K562 (cell line): ENCODE measurements around the gene VAMP8. TPM values are rescaled to one million over a fixed set of nuclear protein-coding genes. Genes with fewer than 3 reads are reported as not detected.

Experiments
- ATAC-seq: fragments of 200-7000 bp; cut with Tn5 transposase; 3 replicates; pipeline ENCODE4 v1.9.1; 2020; ENCODE audit warnings: moderate library complexity
- BruUV-seq: library from RNA; stranded (reverse); fragments of 400-500 nt; replicated peaks from 2 replicates; lab custom pipeline; 2021; lab: Mats Ljungman, UMichigan
- CTCF ChIA-PET: fragments of 300-600 bp; formaldehyde crosslinking; extraction: SDS; loops from one replicate; lab custom pipeline; 2021; ENCODE audit warnings: low intra/inter-chr PET ratio; lab: Yijun Ruan, JAX
- POLR2A ChIA-PET: fragments of 300-600, 350-650 bp; sonication (Branson Sonifier 250); formaldehyde crosslinking; extraction: SDS; loops from one replicate; lab custom pipeline; 2021; ENCODE audit warnings: antibody characterized with exemption, inconsistent platforms; lab: Yijun Ruan, JAX
- DNase-seq, 4 experiments: peaks; one replicate each; pipeline versions ENCODE4 v3.0.0 to v3.0.0-alpha.2; 2011 to 2018; ENCODE audit warnings: low spot score in 3 of 4, mixed read lengths in 3 of 4; ENCODE audit errors: extremely low read depth in 1 of 4
- FAIRE-seq: peaks from 2 replicates; lab custom pipeline; 2011; peaks lifted over from hg19 to GRCh38; lab: Jason Lieb, UNC
- H2AFZ ChIP-seq: 2 replicates; pipeline ENCODE4 v1.6.0; 2011; ENCODE audit warnings: low read depth, low read length, control low read depth, inconsistent platforms
- H3K27ac ChIP-seq: fragments of 200-600 bp; 3 replicates; pipeline ENCODE4 v1.8.0; 2011; ENCODE audit warnings: low read depth, mild to moderate bottlenecking, control low read depth, inconsistent platforms, low read length, moderate library complexity, mixed read lengths; ENCODE audit errors: extremely low read depth
- H3K27me3 ChIP-seq, 2 experiments: fragments of 300-600 bp in 1 of 2; 2 replicates in 1 of 2; 3 replicates in 1 of 2; pipeline versions ENCODE4 v1.6.0 to v1.8.0; 2011; ENCODE audit warnings: inconsistent platforms in 2 of 2, low read length in 2 of 2, mild to moderate bottlenecking in 1 of 2, mixed read lengths in 1 of 2, moderate library complexity in 1 of 2; ENCODE audit not compliant: control insufficient read depth in 2 of 2, insufficient read depth in 2 of 2
- H3K36me3 ChIP-seq: fragments of 300-600 bp; 3 replicates; pipeline ENCODE4 v1.8.0; 2011; ENCODE audit warnings: mild to moderate bottlenecking, low read length, inconsistent platforms; ENCODE audit not compliant: control insufficient read depth, insufficient read depth
- H3K4me1 ChIP-seq, 2 experiments: fragments of 200-600 bp in 1 of 2; replicated peaks in 1 of 2; 2 replicates in 1 of 2; 3 replicates in 1 of 2; pipeline versions ENCODE4 v1.5.1 to v1.8.0; 2011; ENCODE audit warnings: inconsistent platforms in 2 of 2, low read length in 2 of 2, mild to moderate bottlenecking in 1 of 2, mixed read lengths in 1 of 2, moderate library complexity in 1 of 2; ENCODE audit not compliant: control insufficient read depth in 2 of 2, insufficient read depth in 2 of 2
- H3K4me2 ChIP-seq: 2 replicates; pipeline ENCODE4 v1.6.1; 2011; ENCODE audit warnings: low read length, control low read depth, inconsistent platforms, mixed read lengths; ENCODE audit not compliant: insufficient read depth
- H3K4me3 ChIP-seq: fragments of 200-600 bp; sonication (generic), shearing (Covaris generic); 2 replicates; pipeline ENCODE4 v1.5.1; 2016; ENCODE audit warnings: control low read depth, inconsistent platforms
- H3K79me2 ChIP-seq: fragments of 200-600 bp; 3 replicates; pipeline ENCODE4 v1.8.0; 2011; ENCODE audit warnings: low read length, inconsistent platforms; ENCODE audit not compliant: control insufficient read depth, insufficient read depth
- H3K9ac ChIP-seq, 2 experiments: 2 replicates each; pipeline versions ENCODE4 v1.6.0 to v1.6.1; 2011; ENCODE audit warnings: low read depth in 2 of 2, low read length in 2 of 2, control low read depth in 1 of 2, inconsistent platforms in 1 of 2, mild to moderate bottlenecking in 1 of 2, mixed read lengths in 1 of 2; ENCODE audit not compliant: insufficient read depth in 1 of 2
- H3K9me1 ChIP-seq: one replicate; pipeline ENCODE4 v1.6.0; 2011; ENCODE audit warnings: inconsistent platforms, mild to moderate bottlenecking, low read length, moderate library complexity; ENCODE audit not compliant: control insufficient read depth, insufficient read depth
- H3K9me3 ChIP-seq: replicated peaks from 2 replicates; pipeline ENCODE4 v1.5.1; 2011; ENCODE audit warnings: low read depth, low read length, inconsistent platforms; ENCODE audit not compliant: control insufficient read depth, insufficient read depth
- H4K20me1 ChIP-seq: replicated peaks from 2 replicates; pipeline ENCODE4 v1.6.1; 2011; ENCODE audit warnings: low read length, inconsistent platforms, mixed read lengths; ENCODE audit not compliant: control insufficient read depth, insufficient read depth
- BRCA1 ChIP-seq, 2 experiments: fragments of 450-650 bp in 1 of 2; sonication (generic) in 1 of 2; formaldehyde crosslinking in 1 of 2; IDR thresholded peaks; 2 replicates each; pipeline versions ENCODE4 v1.5.0 to v1.6.1; 2017 to 2020; ENCODE audit warnings: mild to moderate bottlenecking in 1 of 2, missing genetic modification reagents in 1 of 2
- CHAMP1 ChIP-seq: fragments of 450-650 bp; IDR thresholded peaks from 2 replicates; pipeline ENCODE4 v1.6.1; 2016; ENCODE audit warnings: mild to moderate bottlenecking
- E2F8 ChIP-seq: fragments of 450-650 bp; IDR thresholded peaks from 2 replicates; pipeline ENCODE4 v1.7.1; 2018; ENCODE audit warnings: mild to moderate bottlenecking, low read depth; ENCODE audit not compliant: partially characterized antibody
- EWSR1 ChIP-seq: fragments of 450-650 bp; IDR thresholded peaks from 2 replicates; pipeline ENCODE4 v1.6.1; 2018; ENCODE audit warnings: borderline replicate concordance, mild to moderate bottlenecking, low read depth, moderate library complexity; ENCODE audit not compliant: partially characterized antibody
- KDM1A ChIP-seq, 2 experiments: fragments of 450-650 bp; IDR thresholded peaks; 2 replicates each; pipeline ENCODE4 v1.6.1; 2016; ENCODE audit warnings: mild to moderate bottlenecking in 2 of 2
- NCOA6 ChIP-seq: fragments of 450-650 bp; IDR thresholded peaks from 2 replicates; pipeline ENCODE4 v1.6.1; 2017; ENCODE audit warnings: mild to moderate bottlenecking
- POLR2A ChIP-seq: fragments of 450-650 bp; conservative IDR thresholded peaks from 2 replicates; pipeline ENCODE4 v1.6.1; 2016
- RBFOX2 ChIP-seq: fragments of 200-400 bp; formaldehyde crosslinking; IDR thresholded peaks from 2 replicates; pipeline ENCODE4 v1.6.1; 2017; ENCODE audit warnings: low read depth, mild to moderate bottlenecking, low read length, moderate library complexity
- SUPT5H ChIP-seq: fragments of 450-650 bp; IDR thresholded peaks from 2 replicates; pipeline ENCODE4 v1.6.1; 2016
- TAF1 ChIP-seq: IDR thresholded peaks from 2 replicates; pipeline ENCODE4 v1.6.1; 2011; ENCODE audit warnings: mild to moderate bottlenecking, low read length, moderate library complexity; ENCODE audit not compliant: insufficient read depth, control insufficient read depth, severe bottlenecking; ENCODE audit errors: extremely low read depth
- THRAP3 ChIP-seq: fragments of 450-650 bp; IDR thresholded peaks from 2 replicates; pipeline ENCODE4 v1.6.1; 2016; ENCODE audit warnings: mild to moderate bottlenecking, inconsistent platforms, borderline replicate concordance
- ZBTB26 ChIP-seq: fragments of 450-650 bp; formaldehyde crosslinking; IDR thresholded peaks from 2 replicates; pipeline ENCODE4 v1.4.0; 2022; ENCODE audit warnings: missing genetic modification characterization
- ZNF77 ChIP-seq: fragments of 250-450 bp; sonication (Bioruptor Pico); IDR thresholded peaks from 2 replicates; pipeline ENCODE4 v1.5.0; 2020
- WGBS: fragments of 100-300 bp; shearing (Covaris generic); methylation state at CpG from one replicate; pipeline ENCODE4 v1.1.6; 2016; ENCODE audit warnings: low coverage, mixed read lengths; ENCODE audit not compliant: insufficient coverage; ENCODE audit errors: missing lambda C conversion rate; 5-methylcytosine and 5-hydroxymethylcytosine counted together
- in situ Hi-C: fragments of 300-500 bp; cut with MboI; formaldehyde crosslinking; loops from 4 replicates; pipeline ENCODE4 v1.15.0; 2018; ENCODE audit warnings: inconsistent platforms, mixed read lengths
- intact Hi-C: fragments of 100-400 bp; cut with micrococcal nuclease; formaldehyde crosslinking; loops from 2 replicates; pipeline ENCODE4 v1.14.2; 2022
- polyA plus RNA-seq, 8 experiments: library from polyadenylated mRNA; depleted of rRNA in 4 of 8; stranded (reverse) in 5 of 8; unstranded in 3 of 8; fragments of >200 nt; fragmentation: Nextera tagmentation in 2 of 8; fragmentation: Illumina TruSeq in 1 of 8; extraction: Ambion mirVana in 2 of 8; extraction: Trizol in 1 of 8; gene quantifications; 2 replicates each; pipeline versions ENCODE4 v1.2.1 to v1.2.3, GENCODE V29; 2011 to 2014; ENCODE audit warnings: inconsistent platforms in 1 of 8, missing spikeins in 1 of 8
- total RNA-seq, 7 experiments: library from RNA; depleted of rRNA in 6 of 7; stranded (reverse); fragments of >200 nt in 6 of 7; fragmentation: Illumina TruSeq in 2 of 7; extraction: Trizol in 2 of 7; gene quantifications; 2 replicates each; pipeline versions ENCODE4 v1.2.1 to v1.2.3, GENCODE V29; 2011 to 2021; ENCODE audit warnings: low replicate concordance in 1 of 7

The VAMP8 gene
- total and polyA plus RNA-seq, 9 of the 15 experiments (the other 6 are each of a cell fraction or from before 2014, with no cell fraction given), result 107 to 571 (median 248) TPM

- TF ChIP-seq BRCA1 (IDR thresholded peaks at IDR 0.05) (no peak), BRCA1 (CRISPR knock-in tag; IDR thresholded peaks at IDR 0.05) (no peak)
These were observed 35.5 kb upstream of the VAMP8 start (continued) for GRCh38 chr2:85541753-85542457.

- H3K36me3 ChIP-seq, result peaks cover 68% of the 10 kb centered on the region
- H3K9ac ChIP-seq, result peak overlapping the region; percentile 30 to 100; a peak in 2 of 4 replicates
- intact Hi-C loops, result no loop called here
- H2AFZ ChIP-seq, result no peak overlapping the region
- 87% methylated on average over 4 of the region's 4 CpGs for WGBS
- BruUV-seq, result no TSS peak
- H3K79me2 ChIP-seq, result peaks cover 54% of the 10 kb centered on the region
- peak overlapping the region; percentile 98; the same call in 1 of the 2 replicates for H3K4me2 ChIP-seq
- no peaks in the 10 kb centered on the region for H3K27me3 ChIP-seq
- H3K27ac ChIP-seq, result peak overlapping the region; percentile 31; the same call in 1 of the 3 replicates
- no peaks in the 10 kb centered on the region for H3K9me3 ChIP-seq
- peaks cover 42% of the 10 kb centered on the region for H4K20me1 ChIP-seq
- H3K9me1 ChIP-seq, result peaks cover 3% of the 10 kb centered on the region
- DNase-seq, result no peak
- in situ Hi-C loops, result no loop called here
- H3K4me3 ChIP-seq, result no peak overlapping the region; the same call in 1 of the 2 replicates
- H3K4me1 ChIP-seq, result peaks cover 6 to 22% of the 10 kb centered on the region in 2 experiments
- ChIA-PET POLR2A (interaction anchor here (0.5 to 24.3 kb wide), 7 partner anchors 10 to 159 kb away, joined by 3 to 1576 read pairs (median 7); partner anchors contain the start of genes CAPG, GGCX and SH2D6), CTCF (no interaction called here)
- no peak for FAIRE-seq
- ATAC-seq, result no peak
- TF ChIP-seq SUPT5H (peak; percentile 26; the same call in 1 of the 2 replicates), KDM1A (IDR thresholded peaks at IDR 0.05) (0 out of 4 replicates have a peak, but pooled peaks of 1 of the 2 experiments have one; percentile 19), POLR2A (peak; percentile 25; the same call in 1 of the 2 replicates), ZNF77 (no peak), CHAMP1 (0 out of 2 replicates have a peak, but pooled peaks have one; percentile 45), ZBTB26 (CRISPR knock-in tag) (0 out of 2 replicates have a peak, but pooled peaks have one; percentile 35), TAF1 (no peak), E2F8 (no peak), THRAP3 (peak; percentile 59; the same call in 1 of the 2 replicates), EWSR1 (peak; percentile 32), NCOA6 (peak; percentile 43; the same call in 1 of the 2 replicates), RBFOX2 (peak; percentile 52; the same call in 1 of the 2 replicates)
These were observed 34.6 kb upstream of the VAMP8 start for GRCh38 chr2:85542777-85543176.
